ENCODE data around the gene CILP2. TPM values are rescaled to one million over a fixed set of nuclear protein-coding genes. Genes with fewer than 3 reads are reported as not detected.

The CILP2 gene, protein sequence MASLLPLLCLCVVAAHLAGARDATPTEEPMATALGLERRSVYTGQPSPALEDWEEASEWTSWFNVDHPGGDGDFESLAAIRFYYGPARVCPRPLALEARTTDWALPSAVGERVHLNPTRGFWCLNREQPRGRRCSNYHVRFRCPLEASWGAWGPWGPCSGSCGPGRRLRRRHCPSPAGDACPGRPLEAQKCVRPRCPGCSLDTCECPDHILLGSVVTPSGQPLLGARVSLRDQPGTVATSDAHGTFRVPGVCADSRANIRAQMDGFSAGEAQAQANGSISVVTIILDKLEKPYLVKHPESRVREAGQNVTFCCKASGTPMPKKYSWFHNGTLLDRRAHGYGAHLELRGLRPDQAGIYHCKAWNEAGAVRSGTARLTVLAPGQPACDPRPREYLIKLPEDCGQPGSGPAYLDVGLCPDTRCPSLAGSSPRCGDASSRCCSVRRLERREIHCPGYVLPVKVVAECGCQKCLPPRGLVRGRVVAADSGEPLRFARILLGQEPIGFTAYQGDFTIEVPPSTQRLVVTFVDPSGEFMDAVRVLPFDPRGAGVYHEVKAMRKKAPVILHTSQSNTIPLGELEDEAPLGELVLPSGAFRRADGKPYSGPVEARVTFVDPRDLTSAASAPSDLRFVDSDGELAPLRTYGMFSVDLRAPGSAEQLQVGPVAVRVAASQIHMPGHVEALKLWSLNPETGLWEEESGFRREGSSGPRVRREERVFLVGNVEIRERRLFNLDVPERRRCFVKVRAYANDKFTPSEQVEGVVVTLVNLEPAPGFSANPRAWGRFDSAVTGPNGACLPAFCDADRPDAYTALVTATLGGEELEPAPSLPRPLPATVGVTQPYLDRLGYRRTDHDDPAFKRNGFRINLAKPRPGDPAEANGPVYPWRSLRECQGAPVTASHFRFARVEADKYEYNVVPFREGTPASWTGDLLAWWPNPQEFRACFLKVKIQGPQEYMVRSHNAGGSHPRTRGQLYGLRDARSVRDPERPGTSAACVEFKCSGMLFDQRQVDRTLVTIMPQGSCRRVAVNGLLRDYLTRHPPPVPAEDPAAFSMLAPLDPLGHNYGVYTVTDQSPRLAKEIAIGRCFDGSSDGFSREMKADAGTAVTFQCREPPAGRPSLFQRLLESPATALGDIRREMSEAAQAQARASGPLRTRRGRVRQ
- total RNA-seq: under 0.01 and 0.28 TPM in 2 replicates

DNA sequence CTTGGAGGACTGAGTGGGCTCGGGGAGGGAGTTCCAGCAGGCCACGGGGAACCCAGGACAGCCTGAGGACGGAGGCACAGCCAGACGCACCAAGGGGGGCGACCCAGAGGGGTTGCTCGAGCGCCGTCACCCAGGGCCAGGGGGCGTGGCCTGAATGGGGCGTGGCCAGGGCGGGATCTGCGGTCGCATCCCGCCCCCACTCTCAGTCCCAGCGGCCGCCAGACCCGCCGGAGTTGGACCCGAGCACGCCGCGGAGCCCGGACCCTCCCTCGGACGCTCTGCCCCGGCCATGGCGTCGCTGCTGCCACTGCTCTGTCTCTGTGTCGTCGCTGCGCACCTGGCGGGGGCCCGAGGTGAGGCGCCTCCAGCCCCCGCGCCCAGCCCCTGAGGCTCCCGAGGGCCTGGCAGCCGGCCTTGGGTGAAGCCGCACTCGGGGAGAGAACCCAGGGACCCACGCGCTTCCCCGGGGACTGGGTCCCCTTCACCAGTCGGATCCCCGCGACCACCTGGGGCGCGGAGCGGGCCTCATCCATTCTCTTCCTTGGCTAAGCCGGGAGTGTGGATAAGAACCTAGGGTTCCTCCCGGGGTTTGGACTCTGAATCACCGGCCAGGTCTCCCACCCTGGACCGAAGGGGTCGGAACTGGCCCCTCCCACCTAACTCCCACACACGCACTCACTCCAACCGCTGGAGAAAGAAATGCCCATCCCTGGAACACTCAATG, at the start of gene CILP2:
CILP2 (plus strand) TSS at position 205 of the 724 bp plus-strand sequence; CDS start at position 290, 85 bp downstream.

DNA sequence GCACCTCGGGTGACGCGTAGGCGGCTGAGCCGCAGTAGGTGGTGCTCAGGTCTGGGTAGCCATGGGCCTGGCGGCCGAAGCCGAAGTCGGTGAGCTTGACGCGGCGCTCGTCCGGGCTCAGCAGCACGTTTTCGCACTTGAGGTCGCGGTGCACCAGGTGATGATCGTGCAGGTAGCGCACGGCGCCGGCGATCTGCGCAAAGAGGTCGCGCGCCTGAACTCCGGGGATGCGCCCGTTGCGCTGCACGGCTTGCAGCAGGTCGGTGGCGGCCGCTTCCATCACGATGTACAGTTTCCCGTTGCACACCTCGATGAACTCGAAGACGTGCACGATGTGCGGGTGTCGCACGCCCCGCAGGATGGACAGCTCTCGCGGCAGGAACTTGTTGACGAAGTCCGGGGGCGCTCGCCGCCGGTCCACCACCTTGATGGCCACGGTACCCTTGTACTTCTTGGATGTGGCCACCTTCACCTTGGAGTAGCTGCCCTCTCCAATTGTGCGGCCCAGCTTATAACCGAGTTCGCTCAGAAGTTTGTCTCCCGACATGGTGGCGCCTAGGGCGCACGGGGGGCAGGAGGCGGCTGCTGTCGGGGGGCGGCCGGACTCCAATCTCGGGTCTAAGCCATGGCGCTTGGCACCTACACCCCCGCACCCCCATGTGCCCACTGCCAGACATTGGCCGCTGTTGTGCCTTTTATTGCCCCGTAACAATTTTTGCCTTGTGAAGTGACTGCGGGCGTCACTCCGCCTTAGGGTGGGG, 23.0 kb upstream of the CILP2 start, which contains the start of gene TSSK6:
TSSK6 (minus strand) TSS at position 668 of the 761 bp plus-strand sequence; CDS start at position 547, 121 bp downstream.

DNA sequence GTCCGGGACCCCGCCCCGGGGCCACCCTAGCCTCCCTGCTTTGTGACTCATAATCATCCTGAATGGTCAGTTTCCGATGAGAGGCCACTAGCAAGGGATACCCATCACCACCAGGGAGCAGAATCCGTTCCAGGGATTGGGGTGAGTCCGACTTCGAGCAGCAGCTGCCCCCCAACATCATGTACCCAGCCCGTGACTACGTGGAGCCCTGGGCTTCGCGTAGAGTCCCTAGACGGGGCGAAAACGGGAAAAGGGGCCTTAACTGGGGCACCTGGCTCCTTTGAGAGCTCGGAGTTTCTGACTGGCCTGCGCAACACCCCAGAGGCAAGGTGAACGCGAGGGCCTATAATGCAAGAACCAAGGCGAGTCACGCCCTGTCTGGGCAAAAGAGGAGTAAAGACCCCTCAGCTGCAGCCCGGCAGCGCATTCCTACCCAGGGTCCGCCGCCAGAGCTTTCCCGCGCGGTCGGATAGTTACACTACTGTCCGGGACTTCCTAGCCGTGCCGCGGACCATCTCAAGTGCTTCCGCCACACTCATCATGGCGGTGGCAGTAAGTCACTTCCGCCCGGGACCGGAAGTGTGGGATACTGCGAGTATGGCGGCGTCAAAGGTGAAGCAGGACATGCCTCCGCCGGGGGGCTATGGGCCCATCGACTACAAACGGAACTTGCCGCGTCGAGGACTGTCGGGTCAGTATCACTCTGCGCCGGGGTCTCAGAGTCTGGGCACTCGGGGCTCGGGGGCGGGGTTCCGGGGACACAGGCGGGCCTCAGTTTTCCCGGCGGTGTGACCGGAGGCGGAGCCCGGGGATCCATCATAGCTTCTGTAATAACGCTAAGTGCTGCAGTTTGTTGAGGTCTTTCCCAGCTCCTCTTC, 22.2 kb upstream of the CILP2 start, which contains the start of gene NDUFA13:
NDUFA13 (plus strand) TSS at position 584 of the 878 bp plus-strand sequence; CDS start at position 598, 14 bp downstream.

DNA sequence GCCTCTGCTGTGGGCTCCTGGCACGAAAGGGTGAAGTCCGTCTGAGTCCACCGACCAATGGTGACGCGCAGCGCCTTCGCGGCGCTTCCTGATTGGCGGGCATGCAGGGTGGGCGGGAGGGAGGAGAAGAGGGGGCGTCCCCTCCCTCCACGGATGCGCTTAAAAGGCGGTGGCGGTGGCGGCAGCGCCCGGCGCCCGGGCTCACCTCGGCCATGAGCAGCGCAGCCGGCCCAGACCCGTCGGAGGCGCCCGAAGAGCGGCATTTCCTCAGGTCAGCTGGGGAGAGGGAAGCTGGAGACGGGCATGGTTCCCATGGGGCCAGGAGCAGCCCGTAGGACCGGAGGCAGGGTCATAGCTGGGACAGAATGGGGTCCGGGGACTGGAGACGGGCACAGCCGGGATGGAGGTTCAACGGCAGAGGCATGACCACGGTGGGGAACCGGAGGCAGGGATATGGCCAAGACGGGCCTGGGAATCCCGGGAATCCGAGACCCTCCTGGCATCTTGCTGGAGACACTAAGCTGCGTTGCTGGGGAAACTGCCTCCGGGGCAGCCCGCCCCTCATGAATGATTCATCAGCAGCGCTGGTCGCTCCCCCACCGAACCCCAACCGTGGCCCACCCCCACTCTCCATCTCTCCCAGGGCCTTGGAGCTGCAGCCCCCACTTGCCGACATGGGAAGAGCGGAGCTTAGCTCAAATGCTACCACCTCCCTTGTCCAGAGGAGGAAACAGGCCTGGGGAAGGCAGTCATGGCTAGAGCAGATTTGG, 9.2 kb upstream of the CILP2 start, which contains the start of gene YJEFN3:
YJEFN3 (plus strand) TSS at position 191 of the 770 bp plus-strand sequence; CDS start at position 213, 22 bp downstream.

Other genes with a start within 250 kb of the CILP2 start
- 14.9 and 27.4 TPM in 2 replicates for gene SUGP1, start 217.8 kb upstream of the CILP2 start, total RNA-seq
- gene MAU2, start 217.4 kb upstream of the CILP2 start, total RNA-seq: 22.4 and 24.0 TPM in 2 replicates
- 26.2 and 56.2 TPM in 2 replicates for gene GATAD2A, start 132.6 kb upstream of the CILP2 start, total RNA-seq
- 0.96 and 1.4 TPM in 2 replicates for gene TSSK6, start 22.7 kb upstream of the CILP2 start, total RNA-seq
- 192 and 241 TPM in 2 replicates for gene NDUFA13, start 22.0 kb upstream of the CILP2 start, total RNA-seq
- 0.28 and 0.38 TPM in 2 replicates for gene YJEFN3, start 9.4 kb upstream of the CILP2 start, total RNA-seq
- gene PBX4, start 80.4 kb downstream of the CILP2 start, total RNA-seq: 0.19 and 0.56 TPM in 2 replicates
- gene LPAR2, start 90.0 kb downstream of the CILP2 start, total RNA-seq: 0.38 and 0.56 TPM in 2 replicates
- gene GMIP, start 105.4 kb downstream of the CILP2 start, total RNA-seq: 3.7 and 6.5 TPM in 2 replicates
- 84.2 and 144 TPM in 2 replicates for gene ATP13A1, start 125.4 kb downstream of the CILP2 start, total RNA-seq
- gene ZNF101, start 130.6 kb downstream of the CILP2 start, total RNA-seq: 7.9 and 10.7 TPM in 2 replicates
- gene ZNF14, start 194.8 kb downstream of the CILP2 start, total RNA-seq: 5.9 and 8.7 TPM in 2 replicates

Data from regular cardiac myocyte (primary cell).